Liver (tissue), 9 donors: ENCODE results near the gene RAD51B. TPM values are rescaled to one million over a fixed set of nuclear protein-coding genes. Genes with fewer than 3 reads are reported as not detected.

Experiments used
- DNase-seq: peaks from one replicate; pipeline ENCODE4 v3.0.0-alpha.2; 2017; ENCODE audit warnings: low spot score
- H3K27ac ChIP-seq, 2 donors: one replicate each; pipeline ENCODE4 v1.7.0; 2013; ENCODE audit warnings: inconsistent platforms in 2 of 2, low read length in 2 of 2, control low read depth in 1 of 2, low read depth in 1 of 2, mild to moderate bottlenecking in 1 of 2
- H3K27me3 ChIP-seq, 4 donors: one replicate each; pipeline versions ENCODE4 v1.6.1 to v1.7.0; 2013; ENCODE audit warnings: low read length in 3 of 4, inconsistent platforms in 1 of 4, mild to moderate bottlenecking in 1 of 4, moderate library complexity in 1 of 4; ENCODE audit not compliant: control insufficient read depth in 4 of 4, insufficient read depth in 4 of 4
- H3K36me3 ChIP-seq, 4 donors: one replicate each; pipeline versions ENCODE4 v1.6.1 to v1.7.0; 2013; ENCODE audit warnings: low read length in 3 of 4, mild to moderate bottlenecking in 3 of 4, low read depth in 1 of 4, moderate library complexity in 1 of 4; ENCODE audit not compliant: control insufficient read depth in 4 of 4, insufficient read depth in 3 of 4
- H3K4me1 ChIP-seq, 4 donors: one replicate each; pipeline versions ENCODE4 v1.6.1 to v1.7.0; 2013; ENCODE audit warnings: low read length in 3 of 4, mild to moderate bottlenecking in 3 of 4, moderate library complexity in 1 of 4; ENCODE audit not compliant: control insufficient read depth in 4 of 4, insufficient read depth in 4 of 4
- H3K4me3 ChIP-seq, 3 donors: one replicate each; pipeline versions ENCODE4 v1.6.1 to v1.7.0; 2013; ENCODE audit warnings: low read length in 3 of 3, control low read depth in 1 of 3, low read depth in 1 of 3, mild to moderate bottlenecking in 1 of 3
- H3K9ac ChIP-seq, 2 donors: one replicate each; pipeline ENCODE4 v1.7.0; 2013; ENCODE audit warnings: low read length in 2 of 2, mild to moderate bottlenecking in 2 of 2, moderate library complexity in 2 of 2, control low read depth in 1 of 2, low read depth in 1 of 2
- H3K9me3 ChIP-seq, 4 donors: one replicate each; pipeline versions ENCODE4 v1.6.1 to v1.7.0; 2013; ENCODE audit warnings: low read length in 3 of 4; ENCODE audit not compliant: control insufficient read depth in 4 of 4
- FOXA1 ChIP-seq: IDR thresholded peaks from 2 replicates; pipeline ENCODE4 v1.6.1; 2016; ENCODE audit warnings: antibody characterized with exemption
- FOXA2 ChIP-seq: IDR thresholded peaks from 2 replicates; pipeline ENCODE4 v1.6.1; 2016; ENCODE audit warnings: antibody characterized with exemption
- HNF4A ChIP-seq, 2 donors: conservative IDR thresholded peaks; 2 replicates each; pipeline ENCODE4 v1.6.1; 2016; ENCODE audit warnings: antibody characterized with exemption in 2 of 2, mild to moderate bottlenecking in 2 of 2
- HNF4G ChIP-seq: IDR thresholded peaks from 2 replicates; pipeline ENCODE4 v1.6.1; 2016; ENCODE audit warnings: antibody characterized with exemption
- JUND ChIP-seq, 2 donors: IDR thresholded peaks; 2 replicates each; pipeline ENCODE4 v1.6.1; 2016; ENCODE audit warnings: antibody characterized with exemption in 2 of 2
- NR2F2 ChIP-seq: IDR thresholded peaks from 2 replicates; pipeline ENCODE4 v1.6.1; 2016; ENCODE audit warnings: antibody characterized with exemption
- RXRA ChIP-seq, 2 donors: IDR thresholded peaks; 2 replicates each; pipeline ENCODE4 v1.6.1; 2017 to 2018; ENCODE audit warnings: antibody characterized with exemption in 2 of 2, mild to moderate bottlenecking in 1 of 2
- SP1 ChIP-seq: IDR thresholded peaks from 2 replicates; pipeline ENCODE4 v1.6.1; 2018; ENCODE audit warnings: antibody characterized with exemption, mild to moderate bottlenecking
- YY1 ChIP-seq: IDR thresholded peaks from 2 replicates; pipeline ENCODE4 v1.6.1; 2016; ENCODE audit warnings: antibody characterized with exemption, mild to moderate bottlenecking
- WGBS: extraction: QIAGEN DNeasy Blood & Tissue Kit; methylation state at CpG from one replicate; pipeline ENCODE4 v1.1.7; 2013; 5-methylcytosine and 5-hydroxymethylcytosine counted together
- polyA plus RNA-seq, 2 donors: library from polyadenylated mRNA; stranded (reverse) in 1 of 2; unstranded in 1 of 2; fragments of 200-250 nt in 1 of 2; fragments of >200 nt in 1 of 2; fragmentation: Nextera tagmentation in 1 of 2; extraction: Ambion mirVana in 1 of 2; gene quantifications; one replicate each; pipeline versions ENCODE4 v1.2.1 to v1.2.3, GENCODE V29; 2013 to 2015
- total RNA-seq, 2 donors: library from RNA; depleted of rRNA; stranded (reverse); fragments of >200 nt; gene quantifications; one replicate each; pipeline ENCODE4 v1.2.3, GENCODE V29; 2014
- TF ChIP-seq, protein P1 (sequence below): fragments of 150-350 bp; IDR thresholded peaks from 2 replicates; pipeline ENCODE4 v1.5.1; 2017; ENCODE audit warnings: improper control_type of control experiment, low read depth, low read length; ENCODE audit not compliant: missing input control
- TF ChIP-seq, protein P2 (sequence below): IDR thresholded peaks from 2 replicates; pipeline ENCODE4 v1.6.1; 2016; ENCODE audit warnings: antibody characterized with exemption
- TF ChIP-seq, protein P3 (sequence below): IDR thresholded peaks from 2 replicates; pipeline ENCODE4 v1.6.1; 2016; ENCODE audit warnings: antibody characterized with exemption, mild to moderate bottlenecking
- TF ChIP-seq, protein P4 (sequence below): IDR thresholded peaks from 2 replicates; pipeline ENCODE4 v1.6.1; 2016; ENCODE audit warnings: antibody characterized with exemption
- TF ChIP-seq, protein P5 (sequence below): IDR thresholded peaks from 2 replicates; pipeline ENCODE4 v1.6.1; 2016; ENCODE audit warnings: antibody characterized with exemption
- donor health status: healthy.
- donor health status: healthy.
- donor health status: healthy.
- donor health status: healthy.
- donor health status: healthy.

RAD51B gene
- total and polyA plus RNA-seq, 4 donors: 0.81 to 12.9 (median 2.4) TPM

DNA sequence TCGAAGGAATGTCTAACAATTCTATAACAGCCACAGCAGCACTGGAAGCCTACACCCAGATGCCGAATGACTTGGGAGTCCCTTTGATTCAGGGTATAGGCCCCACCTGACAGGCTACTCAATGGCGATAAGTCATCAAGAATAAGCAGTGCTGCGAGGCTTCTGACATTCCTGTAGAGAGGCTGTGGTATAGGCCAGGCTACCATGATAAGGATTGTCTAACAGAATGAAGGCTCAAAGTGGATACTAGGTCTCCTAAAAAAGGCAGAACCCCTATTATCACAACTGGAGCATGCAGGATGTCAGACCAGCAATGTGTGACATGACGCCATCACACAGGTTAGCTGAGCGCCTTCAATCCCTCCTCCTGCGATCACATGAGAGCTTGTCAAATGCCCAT is 920.1 kb downstream of the RAD51B start (continued):
- TF ChIP-seq, protein P1, sequence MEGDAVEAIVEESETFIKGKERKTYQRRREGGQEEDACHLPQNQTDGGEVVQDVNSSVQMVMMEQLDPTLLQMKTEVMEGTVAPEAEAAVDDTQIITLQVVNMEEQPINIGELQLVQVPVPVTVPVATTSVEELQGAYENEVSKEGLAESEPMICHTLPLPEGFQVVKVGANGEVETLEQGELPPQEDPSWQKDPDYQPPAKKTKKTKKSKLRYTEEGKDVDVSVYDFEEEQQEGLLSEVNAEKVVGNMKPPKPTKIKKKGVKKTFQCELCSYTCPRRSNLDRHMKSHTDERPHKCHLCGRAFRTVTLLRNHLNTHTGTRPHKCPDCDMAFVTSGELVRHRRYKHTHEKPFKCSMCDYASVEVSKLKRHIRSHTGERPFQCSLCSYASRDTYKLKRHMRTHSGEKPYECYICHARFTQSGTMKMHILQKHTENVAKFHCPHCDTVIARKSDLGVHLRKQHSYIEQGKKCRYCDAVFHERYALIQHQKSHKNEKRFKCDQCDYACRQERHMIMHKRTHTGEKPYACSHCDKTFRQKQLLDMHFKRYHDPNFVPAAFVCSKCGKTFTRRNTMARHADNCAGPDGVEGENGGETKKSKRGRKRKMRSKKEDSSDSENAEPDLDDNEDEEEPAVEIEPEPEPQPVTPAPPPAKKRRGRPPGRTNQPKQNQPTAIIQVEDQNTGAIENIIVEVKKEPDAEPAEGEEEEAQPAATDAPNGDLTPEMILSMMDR: no peak
- TF ChIP-seq, protein P2, sequence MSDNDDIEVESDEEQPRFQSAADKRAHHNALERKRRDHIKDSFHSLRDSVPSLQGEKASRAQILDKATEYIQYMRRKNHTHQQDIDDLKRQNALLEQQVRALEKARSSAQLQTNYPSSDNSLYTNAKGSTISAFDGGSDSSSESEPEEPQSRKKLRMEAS: no peak
- TF ChIP-seq HNF4A (conservative IDR thresholded peaks at IDR 0.05) (no peak), NR2F2 (no peak), RXRA (IDR thresholded peaks at IDR 0.05) (no peak), HNF4G (no peak)

DNA sequence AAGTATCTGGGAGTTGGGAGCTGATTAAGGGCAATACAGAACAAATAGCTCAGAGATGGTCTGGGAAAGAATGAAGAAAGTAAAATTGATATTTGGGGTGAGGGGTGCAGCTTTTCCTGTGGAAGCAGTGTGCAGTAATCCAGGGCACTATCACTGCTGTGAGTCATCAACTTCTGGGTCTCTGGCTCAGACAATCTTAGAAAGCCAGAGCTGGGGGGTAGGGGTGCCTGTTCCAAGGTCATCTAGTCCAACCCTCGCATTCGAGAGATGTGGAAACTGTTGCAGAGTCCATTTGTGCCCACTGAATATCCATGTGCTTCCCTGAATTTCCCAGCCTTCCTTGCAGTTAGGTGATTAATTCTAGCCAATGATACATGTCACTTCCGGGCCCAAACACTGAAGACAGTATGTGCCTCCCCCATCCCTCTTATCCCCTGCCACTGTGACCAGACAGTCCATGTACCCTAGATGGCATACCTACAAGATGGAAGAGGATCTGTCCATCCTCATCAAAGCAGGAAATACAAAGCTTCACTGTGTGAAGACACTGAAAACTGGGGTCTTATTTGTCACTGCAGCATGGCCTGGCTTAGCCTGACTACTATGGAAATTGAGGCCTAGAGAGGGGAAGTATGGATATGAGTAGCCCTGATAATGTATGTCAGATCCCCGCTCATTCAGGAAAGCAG is 921.4 kb downstream of the RAD51B start:
- no peak overlapping the region for H3K9ac ChIP-seq
- no peak for DNase-seq
- no peaks in the 10 kb centered on the region for H3K4me1 ChIP-seq
- H3K4me3 ChIP-seq: no peak overlapping the region
- H3K27me3 ChIP-seq: no peaks in the 10 kb centered on the region
- TF ChIP-seq HNF4A (conservative IDR thresholded peaks at IDR 0.05) (no peak), SP1 (no peak), JUND (IDR thresholded peaks at IDR 0.05) (no peak)
- TF ChIP-seq, protein P1: no peak
- TF ChIP-seq, protein P3, sequence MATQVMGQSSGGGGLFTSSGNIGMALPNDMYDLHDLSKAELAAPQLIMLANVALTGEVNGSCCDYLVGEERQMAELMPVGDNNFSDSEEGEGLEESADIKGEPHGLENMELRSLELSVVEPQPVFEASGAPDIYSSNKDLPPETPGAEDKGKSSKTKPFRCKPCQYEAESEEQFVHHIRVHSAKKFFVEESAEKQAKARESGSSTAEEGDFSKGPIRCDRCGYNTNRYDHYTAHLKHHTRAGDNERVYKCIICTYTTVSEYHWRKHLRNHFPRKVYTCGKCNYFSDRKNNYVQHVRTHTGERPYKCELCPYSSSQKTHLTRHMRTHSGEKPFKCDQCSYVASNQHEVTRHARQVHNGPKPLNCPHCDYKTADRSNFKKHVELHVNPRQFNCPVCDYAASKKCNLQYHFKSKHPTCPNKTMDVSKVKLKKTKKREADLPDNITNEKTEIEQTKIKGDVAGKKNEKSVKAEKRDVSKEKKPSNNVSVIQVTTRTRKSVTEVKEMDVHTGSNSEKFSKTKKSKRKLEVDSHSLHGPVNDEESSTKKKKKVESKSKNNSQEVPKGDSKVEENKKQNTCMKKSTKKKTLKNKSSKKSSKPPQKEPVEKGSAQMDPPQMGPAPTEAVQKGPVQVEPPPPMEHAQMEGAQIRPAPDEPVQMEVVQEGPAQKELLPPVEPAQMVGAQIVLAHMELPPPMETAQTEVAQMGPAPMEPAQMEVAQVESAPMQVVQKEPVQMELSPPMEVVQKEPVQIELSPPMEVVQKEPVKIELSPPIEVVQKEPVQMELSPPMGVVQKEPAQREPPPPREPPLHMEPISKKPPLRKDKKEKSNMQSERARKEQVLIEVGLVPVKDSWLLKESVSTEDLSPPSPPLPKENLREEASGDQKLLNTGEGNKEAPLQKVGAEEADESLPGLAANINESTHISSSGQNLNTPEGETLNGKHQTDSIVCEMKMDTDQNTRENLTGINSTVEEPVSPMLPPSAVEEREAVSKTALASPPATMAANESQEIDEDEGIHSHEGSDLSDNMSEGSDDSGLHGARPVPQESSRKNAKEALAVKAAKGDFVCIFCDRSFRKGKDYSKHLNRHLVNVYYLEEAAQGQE: no peak
- TF ChIP-seq, protein P2: no peak
- H3K27ac ChIP-seq: no peak overlapping the region
- H3K9me3 ChIP-seq: no peaks in the 10 kb centered on the region
- 96% methylated on average over 4 of the region's 4 CpGs for WGBS
- H3K36me3 ChIP-seq: no peaks in the 10 kb centered on the region

DNA sequence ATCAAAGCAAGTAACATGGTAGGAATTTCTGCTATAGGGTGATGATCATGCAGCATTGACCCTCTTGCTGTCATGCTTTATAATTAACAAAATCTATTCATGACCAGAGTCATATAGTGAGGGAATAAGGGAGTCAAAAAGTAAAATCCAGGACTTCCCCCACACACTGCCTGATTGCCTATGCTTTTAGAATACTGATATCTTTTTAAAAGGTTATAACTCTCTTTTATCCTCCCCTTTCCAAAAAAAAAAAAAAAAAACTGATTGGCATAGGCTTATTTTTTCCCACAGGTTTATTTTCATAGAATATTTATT is 921.9 kb downstream of the RAD51B start:
- Histone ChIP-seq H3K36me3 (no peaks in the 10 kb centered on the region), H3K9me3 (no peaks in the 10 kb centered on the region), H3K27ac (no peak overlapping the region), H3K27me3 (no peaks in the 10 kb centered on the region), H3K4me1 (no peaks in the 10 kb centered on the region), H3K9ac (no peak overlapping the region), H3K4me3 (no peak overlapping the region)
- no peak for DNase-seq
- no peak for TF ChIP-seq HNF4A (conservative IDR thresholded peaks at IDR 0.05)
- TF ChIP-seq FOXA1: no peak
- no peak for TF ChIP-seq HNF4G
- TF ChIP-seq FOXA2: no peak
- no peak for TF ChIP-seq YY1
- TF ChIP-seq RXRA (IDR thresholded peaks at IDR 0.05): no peak
- no peak for TF ChIP-seq JUND (IDR thresholded peaks at IDR 0.05)
- TF ChIP-seq, protein P3: no peak
- TF ChIP-seq SP1: no peak
- TF ChIP-seq, protein P4, sequence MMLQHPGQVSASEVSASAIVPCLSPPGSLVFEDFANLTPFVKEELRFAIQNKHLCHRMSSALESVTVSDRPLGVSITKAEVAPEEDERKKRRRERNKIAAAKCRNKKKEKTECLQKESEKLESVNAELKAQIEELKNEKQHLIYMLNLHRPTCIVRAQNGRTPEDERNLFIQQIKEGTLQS: no peak
- no peak for TF ChIP-seq NR2F2
- TF ChIP-seq, protein P5, sequence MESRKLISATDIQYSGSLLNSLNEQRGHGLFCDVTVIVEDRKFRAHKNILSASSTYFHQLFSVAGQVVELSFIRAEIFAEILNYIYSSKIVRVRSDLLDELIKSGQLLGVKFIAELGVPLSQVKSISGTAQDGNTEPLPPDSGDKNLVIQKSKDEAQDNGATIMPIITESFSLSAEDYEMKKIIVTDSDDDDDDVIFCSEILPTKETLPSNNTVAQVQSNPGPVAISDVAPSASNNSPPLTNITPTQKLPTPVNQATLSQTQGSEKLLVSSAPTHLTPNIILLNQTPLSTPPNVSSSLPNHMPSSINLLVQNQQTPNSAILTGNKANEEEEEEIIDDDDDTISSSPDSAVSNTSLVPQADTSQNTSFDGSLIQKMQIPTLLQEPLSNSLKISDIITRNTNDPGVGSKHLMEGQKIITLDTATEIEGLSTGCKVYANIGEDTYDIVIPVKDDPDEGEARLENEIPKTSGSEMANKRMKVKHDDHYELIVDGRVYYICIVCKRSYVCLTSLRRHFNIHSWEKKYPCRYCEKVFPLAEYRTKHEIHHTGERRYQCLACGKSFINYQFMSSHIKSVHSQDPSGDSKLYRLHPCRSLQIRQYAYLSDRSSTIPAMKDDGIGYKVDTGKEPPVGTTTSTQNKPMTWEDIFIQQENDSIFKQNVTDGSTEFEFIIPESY: no peak
